Chondrocyte (in vitro differentiated cells): Measurements from ENCODE around the gene SLC7A14. TPM values are rescaled to one million over a fixed set of nuclear protein-coding genes. Genes with fewer than 3 reads are reported as not detected.

Source experiments
- DNase-seq: peaks from one replicate; pipeline ENCODE4 v3.0.0; 2021; ENCODE audit warnings: mixed read lengths, low spot score
- H3K27ac Mint-ChIP-seq: one replicate; pipeline ENCODE4 v1.8.0; 2021; ENCODE audit warnings: mild to moderate bottlenecking, moderate library complexity, mixed read lengths; ENCODE audit not compliant: unreplicated experiment
- H3K27me3 Mint-ChIP-seq: 2 replicates; pipeline ENCODE4 v1.8.0; 2021; ENCODE audit warnings: low read depth, mixed read lengths
- H3K36me3 Mint-ChIP-seq: 2 replicates; pipeline ENCODE4 v1.8.0; 2021; ENCODE audit warnings: low read depth, mixed read lengths
- H3K4me1 Mint-ChIP-seq: 2 replicates; pipeline ENCODE4 v1.8.0; 2021; ENCODE audit warnings: low read depth, mild to moderate bottlenecking, mixed read lengths
- H3K4me3 Mint-ChIP-seq: one replicate; pipeline ENCODE4 v1.8.0; 2021; ENCODE audit warnings: mild to moderate bottlenecking, moderate library complexity, mixed read lengths; ENCODE audit not compliant: unreplicated experiment
- H3K9me3 Mint-ChIP-seq: 2 replicates; pipeline ENCODE4 v1.8.0; 2021; ENCODE audit warnings: low read depth, mixed read lengths
- total RNA-seq: library from RNA; stranded (reverse); gene quantifications from 3 replicates; pipeline ENCODE4 v1.2.1, GENCODE V29; 2021
- TF ChIP-seq, protein P1 (sequence below): fragments of 200-600 bp; sonication (generic); IDR thresholded peaks from 2 replicates; pipeline ENCODE4 v1.5.0; 2021; ENCODE audit warnings: antibody characterized with exemption, mild to moderate bottlenecking, moderate library complexity

The SLC7A14 gene
- total RNA-seq, 1 donor from 2014 or later = 0.02 TPM

DNA sequence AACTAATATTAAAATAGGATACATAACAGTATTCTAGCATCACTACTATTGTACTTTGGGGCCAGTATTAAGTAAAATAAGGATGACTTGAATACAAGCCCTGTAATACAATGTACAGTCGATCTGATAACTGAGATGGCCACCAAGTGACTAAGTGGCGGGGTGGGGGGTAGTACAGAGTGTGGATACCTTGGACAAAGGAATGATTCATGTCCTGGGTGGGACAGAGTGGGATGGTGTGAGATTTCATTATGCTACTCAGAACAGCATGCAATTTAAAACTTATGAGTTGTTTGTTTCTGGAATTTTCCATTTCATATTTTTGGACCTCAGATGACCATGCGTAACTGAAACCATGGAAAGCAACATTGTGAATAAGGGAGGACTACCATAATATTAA is 46.0 kb downstream of the SLC7A14 start:
- peaks cover 4% of the 10 kb centered on the region for H3K4me1 Mint-ChIP-seq
- TF ChIP-seq, protein P1, sequence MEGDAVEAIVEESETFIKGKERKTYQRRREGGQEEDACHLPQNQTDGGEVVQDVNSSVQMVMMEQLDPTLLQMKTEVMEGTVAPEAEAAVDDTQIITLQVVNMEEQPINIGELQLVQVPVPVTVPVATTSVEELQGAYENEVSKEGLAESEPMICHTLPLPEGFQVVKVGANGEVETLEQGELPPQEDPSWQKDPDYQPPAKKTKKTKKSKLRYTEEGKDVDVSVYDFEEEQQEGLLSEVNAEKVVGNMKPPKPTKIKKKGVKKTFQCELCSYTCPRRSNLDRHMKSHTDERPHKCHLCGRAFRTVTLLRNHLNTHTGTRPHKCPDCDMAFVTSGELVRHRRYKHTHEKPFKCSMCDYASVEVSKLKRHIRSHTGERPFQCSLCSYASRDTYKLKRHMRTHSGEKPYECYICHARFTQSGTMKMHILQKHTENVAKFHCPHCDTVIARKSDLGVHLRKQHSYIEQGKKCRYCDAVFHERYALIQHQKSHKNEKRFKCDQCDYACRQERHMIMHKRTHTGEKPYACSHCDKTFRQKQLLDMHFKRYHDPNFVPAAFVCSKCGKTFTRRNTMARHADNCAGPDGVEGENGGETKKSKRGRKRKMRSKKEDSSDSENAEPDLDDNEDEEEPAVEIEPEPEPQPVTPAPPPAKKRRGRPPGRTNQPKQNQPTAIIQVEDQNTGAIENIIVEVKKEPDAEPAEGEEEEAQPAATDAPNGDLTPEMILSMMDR = no peak
- no peak overlapping the region for H3K4me3 Mint-ChIP-seq
- DNase-seq = no peak
- H3K27ac Mint-ChIP-seq = no peak overlapping the region
- no peaks in the 10 kb centered on the region for H3K9me3 Mint-ChIP-seq
- H3K27me3 Mint-ChIP-seq = no peaks in the 10 kb centered on the region
- no peaks in the 10 kb centered on the region for H3K36me3 Mint-ChIP-seq

DNA sequence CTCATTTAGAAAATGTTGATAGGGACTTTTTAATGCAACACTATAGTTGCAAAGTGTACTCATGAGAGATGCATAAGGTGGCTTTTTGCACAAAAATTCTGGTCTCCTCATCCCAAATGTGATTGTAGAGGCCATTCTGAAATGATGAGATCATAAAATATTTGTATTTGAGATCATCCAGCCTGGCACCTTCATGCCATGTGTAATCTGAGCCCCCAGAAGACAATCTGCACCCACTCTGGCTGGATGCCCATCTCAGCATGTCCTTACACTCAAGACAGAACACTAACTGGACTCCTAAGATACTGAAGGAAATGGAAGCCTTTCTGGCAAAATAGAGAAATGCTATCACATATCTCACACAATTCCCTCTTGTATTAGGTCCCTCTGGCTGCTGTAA is 49.2 kb downstream of the SLC7A14 start:
- TF ChIP-seq, protein P1 = no peak
- Mint-ChIP-seq H3K4me1 (peaks cover 4% of the 10 kb centered on the region), H3K27me3 (no peaks in the 10 kb centered on the region), H3K9me3 (no peaks in the 10 kb centered on the region), H3K27ac (no peak overlapping the region), H3K4me3 (no peak overlapping the region), H3K36me3 (no peaks in the 10 kb centered on the region)
- no peak for DNase-seq

DNA sequence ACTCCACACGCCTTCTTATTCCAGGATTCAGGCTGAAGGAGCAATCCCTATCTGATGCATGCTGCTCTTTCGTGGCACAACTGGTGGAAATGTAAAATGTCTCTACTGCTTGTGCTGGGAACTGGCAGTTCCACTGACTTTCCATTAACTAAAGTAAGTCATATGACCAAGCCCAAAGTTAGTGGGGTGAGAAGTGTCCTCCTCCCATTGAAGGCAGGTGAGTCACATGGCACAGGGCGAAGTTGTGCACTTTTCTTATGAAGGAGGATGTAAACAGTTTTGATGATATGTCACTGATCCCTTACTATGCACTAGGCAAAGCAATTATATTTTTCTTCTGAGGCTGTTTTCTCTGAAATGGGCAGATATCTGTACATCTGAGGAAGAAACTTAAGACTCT is 51.6 kb downstream of the SLC7A14 start:
- TF ChIP-seq, protein P1 = no peak
- Mint-ChIP-seq H3K9me3 (no peaks in the 10 kb centered on the region), H3K27me3 (no peaks in the 10 kb centered on the region), H3K27ac (no peak overlapping the region), H3K4me3 (no peak overlapping the region), H3K36me3 (no peaks in the 10 kb centered on the region), H3K4me1 (peaks cover 4% of the 10 kb centered on the region)
- DNase-seq = no peak

GRCh38 chr3:170532573-170532972 is 53.3 kb downstream of the SLC7A14 start:
- no peak for DNase-seq
- H3K4me1 Mint-ChIP-seq = peaks cover 4% of the 10 kb centered on the region
- no peak overlapping the region for H3K4me3 Mint-ChIP-seq
- TF ChIP-seq, protein P1 = no peak
- H3K27ac Mint-ChIP-seq = no peak overlapping the region
- no peaks in the 10 kb centered on the region for H3K27me3 Mint-ChIP-seq
- no peaks in the 10 kb centered on the region for H3K36me3 Mint-ChIP-seq
- no peaks in the 10 kb centered on the region for H3K9me3 Mint-ChIP-seq

DNA sequence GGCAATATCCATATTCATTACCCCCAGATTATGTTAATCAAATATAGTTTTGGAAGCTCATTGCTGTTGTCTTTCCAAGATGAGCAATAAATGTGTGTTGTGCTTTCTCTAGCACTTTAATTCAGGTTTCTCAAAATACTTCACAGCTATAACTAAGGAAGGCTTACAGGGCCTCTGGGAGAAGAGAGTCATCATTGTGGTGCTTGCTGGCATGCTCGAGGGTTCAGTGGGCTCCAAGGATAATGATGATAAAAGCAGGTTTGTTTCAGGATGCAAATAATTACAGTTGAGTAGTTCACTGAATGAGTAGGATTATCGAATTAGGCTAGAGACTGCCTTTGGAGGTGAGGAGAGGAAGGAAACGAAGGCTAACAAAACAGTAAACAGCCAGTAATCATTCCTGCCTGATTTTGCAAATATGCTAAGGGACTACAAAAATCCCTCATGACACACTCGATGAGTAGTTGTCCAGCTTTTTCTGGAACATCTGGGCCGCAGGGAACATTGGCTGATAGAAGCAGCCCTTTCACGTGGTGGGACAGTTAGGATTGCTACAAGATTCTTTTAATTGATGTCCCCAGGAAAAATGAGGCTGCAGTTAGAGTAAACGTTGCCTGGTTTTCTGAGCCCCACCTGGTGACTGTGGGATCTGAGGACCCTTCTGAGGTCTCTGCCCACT is 54.1 kb downstream of the SLC7A14 start:
- Mint-ChIP-seq H3K9me3 (no peaks in the 10 kb centered on the region), H3K4me1 (peaks cover 2% of the 10 kb centered on the region), H3K27me3 (no peaks in the 10 kb centered on the region), H3K36me3 (no peaks in the 10 kb centered on the region), H3K27ac (no peak overlapping the region), H3K4me3 (no peak overlapping the region)
- no peak for DNase-seq
- TF ChIP-seq, protein P1 = no peak
